ENCODE results near the gene CRIM1.
A peak's percentile ranks its signal among the peaks of the same experiment; 100 is the strongest.

The CRIM1 gene

DNA sequence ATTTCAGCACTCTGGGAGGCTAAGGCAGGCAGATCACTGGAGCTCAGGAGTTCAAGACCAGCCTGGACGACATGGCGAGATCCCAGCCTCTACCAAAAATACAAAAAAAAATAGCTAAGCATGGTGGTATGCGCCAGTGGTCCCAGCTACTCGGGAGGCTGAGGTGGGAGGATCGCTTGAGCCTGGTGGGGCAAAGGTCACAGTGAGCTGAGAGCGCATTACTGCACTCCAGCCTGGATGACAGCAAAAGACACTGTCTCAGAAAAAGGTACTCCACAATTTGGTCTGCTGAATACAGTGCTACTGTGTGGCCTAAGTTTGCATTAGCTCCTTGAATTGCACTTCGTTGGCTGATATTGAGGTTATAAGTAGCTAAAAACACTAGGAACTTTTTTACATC lies 144.5 kb downstream of the CRIM1 start:
- H2BK15ac ChIP-seq (ENCODE audit: low read length) = no peak overlapping the region
- no peaks in the 10 kb centered on the region for H3K4me1 ChIP-seq (ENCODE audit: control insufficient read depth in 2 of 2, insufficient read depth in 1 of 2, low read depth in 1 of 2, low read length in 2 of 2)
- no peak overlapping the region for H3K9ac ChIP-seq (ENCODE audit: low read depth, low read length, poor library complexity)
- H3K9me3 ChIP-seq (replicated peaks in 1 of 2; ENCODE audit: control insufficient read depth in 2 of 2, insufficient read depth in 1 of 2, low read depth in 1 of 2, low read length in 2 of 2) = no peaks in the 10 kb centered on the region
- peaks cover 6 to 9% of the 10 kb centered on the region in 2 donors for H3K36me3 ChIP-seq (replicated peaks in 1 of 2; ENCODE audit: control insufficient read depth in 2 of 2, insufficient read depth in 2 of 2, low read length in 2 of 2)
- no CpG with 5 or more reads among the region's 7 CpGs for WGBS, 2 donors (ENCODE audit: extremely low coverage in 2 of 2, insufficient read length in 2 of 2, insufficient replicate concordance in 1 of 2)
- no peak overlapping the region for H2AK5ac ChIP-seq (ENCODE audit: low read depth, low read length)
- no peak overlapping the region for H3K4me2 ChIP-seq (ENCODE audit: insufficient read depth, low read length, poor library complexity, severe bottlenecking)
- no peak overlapping the region for H3K23ac ChIP-seq (ENCODE audit: low read depth, low read length, poor library complexity)
- no peak overlapping the region for H2BK5ac ChIP-seq (ENCODE audit: low read length)
- H4K91ac ChIP-seq (ENCODE audit: low read depth, low read length, poor library complexity) = no peak overlapping the region
- H2BK120ac ChIP-seq (ENCODE audit: low read depth, low read length) = no peak overlapping the region
- no peak overlapping the region for H3K18ac ChIP-seq (ENCODE audit: low read length)
- no peak overlapping the region for H3K14ac ChIP-seq (ENCODE audit: low read length)
- no peak for DNase-seq (ENCODE audit: low spot score)
- H4K8ac ChIP-seq (ENCODE audit: low read depth, low read length) = no peak overlapping the region
- H3K4ac ChIP-seq (ENCODE audit: low read length) = no peak overlapping the region
- no peak overlapping the region for H3K27ac ChIP-seq (replicated peaks; ENCODE audit: low read length)
- H3K4me3 ChIP-seq (ENCODE audit: low read length in 2 of 2) = no peak overlapping the region
- no peak overlapping the region for H2BK12ac ChIP-seq (ENCODE audit: low read length)
- no peaks in the 10 kb centered on the region for H3K79me1 ChIP-seq (ENCODE audit: low read depth, low read length)
- H3K27me3 ChIP-seq (ENCODE audit: control insufficient read depth in 3 of 3, insufficient read depth in 3 of 3, low read depth in 1 of 3, low read length in 3 of 3) = no peaks in the 10 kb centered on the region
- no peak overlapping the region for H2AFZ ChIP-seq (ENCODE audit: low read length)

DNA sequence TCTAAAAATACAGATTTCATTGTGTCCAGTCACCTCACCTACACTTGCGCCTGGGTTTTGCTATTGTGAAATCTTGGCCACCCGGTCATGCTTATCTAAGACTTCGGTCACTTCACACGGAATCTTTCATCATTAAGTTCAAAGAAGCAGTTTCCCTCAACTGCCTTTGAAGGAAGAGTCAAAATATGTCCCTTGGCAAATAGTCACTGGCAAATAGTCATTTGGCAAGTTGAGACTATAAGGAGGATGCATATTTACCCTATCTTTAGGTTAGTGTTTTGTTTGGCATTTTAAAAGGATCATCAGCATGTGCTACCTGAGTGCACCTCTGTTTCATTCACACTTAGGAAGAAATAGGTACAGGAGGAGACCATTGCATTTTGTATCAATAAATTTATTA lies 146.5 kb downstream of the CRIM1 start:
- no peak for DNase-seq (ENCODE audit: low spot score)
- Histone ChIP-seq H3K9ac (ENCODE audit: low read depth, low read length, poor library complexity) (no peak overlapping the region), H3K4ac (ENCODE audit: low read length) (no peak overlapping the region), H2AFZ (ENCODE audit: low read length) (no peak overlapping the region), H2BK5ac (ENCODE audit: low read length) (no peak overlapping the region), H3K9me3 (replicated peaks in 1 of 2; ENCODE audit: control insufficient read depth in 2 of 2, insufficient read depth in 1 of 2, low read depth in 1 of 2, low read length in 2 of 2) (no peaks in the 10 kb centered on the region), H3K27ac (replicated peaks; ENCODE audit: low read length) (no peak overlapping the region), H3K36me3 (replicated peaks in 1 of 2; ENCODE audit: control insufficient read depth in 2 of 2, insufficient read depth in 2 of 2, low read length in 2 of 2) (peaks cover 9 to 12% of the 10 kb centered on the region in 2 donors), H3K23ac (ENCODE audit: low read depth, low read length, poor library complexity) (no peak overlapping the region), H3K4me1 (ENCODE audit: control insufficient read depth in 2 of 2, insufficient read depth in 1 of 2, low read depth in 1 of 2, low read length in 2 of 2) (no peaks in the 10 kb centered on the region), H2BK12ac (ENCODE audit: low read length) (no peak overlapping the region), H4K8ac (ENCODE audit: low read depth, low read length) (no peak overlapping the region), H4K91ac (ENCODE audit: low read depth, low read length, poor library complexity) (no peak overlapping the region), H3K4me2 (ENCODE audit: insufficient read depth, low read length, poor library complexity, severe bottlenecking) (no peak overlapping the region), H3K4me3 (ENCODE audit: low read length in 2 of 2) (no peak overlapping the region), H3K14ac (ENCODE audit: low read length) (no peak overlapping the region), H3K27me3 (ENCODE audit: control insufficient read depth in 3 of 3, insufficient read depth in 3 of 3, low read depth in 1 of 3, low read length in 3 of 3) (no peaks in the 10 kb centered on the region), H3K18ac (ENCODE audit: low read length) (no peak overlapping the region), H2BK120ac (ENCODE audit: low read depth, low read length) (no peak overlapping the region), H3K79me1 (ENCODE audit: low read depth, low read length) (no peaks in the 10 kb centered on the region), H2BK15ac (ENCODE audit: low read length) (no peak overlapping the region), H2AK5ac (ENCODE audit: low read depth, low read length) (no peak overlapping the region)
- no CpG with 5 or more reads among the region's 4 CpGs for WGBS, 2 donors (ENCODE audit: extremely low coverage in 2 of 2, insufficient read length in 2 of 2, insufficient replicate concordance in 1 of 2)

DNA sequence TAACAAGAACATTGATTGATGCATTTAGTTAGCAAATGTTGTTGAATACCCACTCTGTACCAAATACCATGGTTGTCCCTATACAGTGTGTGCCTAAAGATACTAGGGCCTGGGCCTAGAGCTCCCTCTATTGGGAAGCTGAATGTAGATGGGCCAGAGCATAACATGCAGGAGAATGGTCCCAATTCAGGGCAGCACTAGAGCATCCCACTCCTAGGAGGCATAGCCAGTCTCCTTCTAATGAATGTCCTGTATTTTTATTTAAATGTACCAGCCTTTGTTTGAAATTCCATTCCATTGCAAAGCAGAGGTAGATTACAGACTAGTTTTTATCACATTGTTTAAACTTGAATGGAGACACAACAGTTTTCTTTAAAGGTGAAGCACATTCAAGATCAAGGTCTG lies 151.8 kb downstream of the CRIM1 start:
- no peaks in the 10 kb centered on the region for H3K9me3 ChIP-seq (replicated peaks in 1 of 2; ENCODE audit: control insufficient read depth in 2 of 2, insufficient read depth in 1 of 2, low read depth in 1 of 2, low read length in 2 of 2)
- no peak overlapping the region for H3K14ac ChIP-seq (ENCODE audit: low read length)
- DNase-seq (ENCODE audit: low spot score) = peak; percentile 31
- H3K18ac ChIP-seq (ENCODE audit: low read length) = no peak overlapping the region
- no peaks in the 10 kb centered on the region for H3K27me3 ChIP-seq (ENCODE audit: control insufficient read depth in 3 of 3, insufficient read depth in 3 of 3, low read depth in 1 of 3, low read length in 3 of 3)
- H2BK12ac ChIP-seq (ENCODE audit: low read length) = no peak overlapping the region
- H3K9ac ChIP-seq (ENCODE audit: low read depth, low read length, poor library complexity) = no peak overlapping the region
- no peak overlapping the region for H2AK5ac ChIP-seq (ENCODE audit: low read depth, low read length)
- H3K4me2 ChIP-seq (ENCODE audit: insufficient read depth, low read length, poor library complexity, severe bottlenecking) = no peak overlapping the region
- H3K4ac ChIP-seq (ENCODE audit: low read length) = no peak overlapping the region
- no peak overlapping the region for H2BK15ac ChIP-seq (ENCODE audit: low read length)
- peaks cover 7 to 8% of the 10 kb centered on the region in 2 donors for H3K36me3 ChIP-seq (replicated peaks in 1 of 2; ENCODE audit: control insufficient read depth in 2 of 2, insufficient read depth in 2 of 2, low read length in 2 of 2)
- no peak overlapping the region for H4K8ac ChIP-seq (ENCODE audit: low read depth, low read length)
- H2BK5ac ChIP-seq (ENCODE audit: low read length) = no peak overlapping the region
- no peak overlapping the region for H4K91ac ChIP-seq (ENCODE audit: low read depth, low read length, poor library complexity)
- H3K4me3 ChIP-seq (ENCODE audit: low read length in 2 of 2) = no peak overlapping the region
- no peak overlapping the region for H3K23ac ChIP-seq (ENCODE audit: low read depth, low read length, poor library complexity)
- no peak overlapping the region for H3K27ac ChIP-seq (replicated peaks; ENCODE audit: low read length)
- no peak overlapping the region for H2AFZ ChIP-seq (ENCODE audit: low read length)
- no peak overlapping the region for H2BK120ac ChIP-seq (ENCODE audit: low read depth, low read length)
- H3K79me1 ChIP-seq (ENCODE audit: low read depth, low read length) = no peaks in the 10 kb centered on the region
- H3K4me1 ChIP-seq (ENCODE audit: control insufficient read depth in 2 of 2, insufficient read depth in 1 of 2, low read depth in 1 of 2, low read length in 2 of 2) = no peaks in the 10 kb centered on the region

DNA sequence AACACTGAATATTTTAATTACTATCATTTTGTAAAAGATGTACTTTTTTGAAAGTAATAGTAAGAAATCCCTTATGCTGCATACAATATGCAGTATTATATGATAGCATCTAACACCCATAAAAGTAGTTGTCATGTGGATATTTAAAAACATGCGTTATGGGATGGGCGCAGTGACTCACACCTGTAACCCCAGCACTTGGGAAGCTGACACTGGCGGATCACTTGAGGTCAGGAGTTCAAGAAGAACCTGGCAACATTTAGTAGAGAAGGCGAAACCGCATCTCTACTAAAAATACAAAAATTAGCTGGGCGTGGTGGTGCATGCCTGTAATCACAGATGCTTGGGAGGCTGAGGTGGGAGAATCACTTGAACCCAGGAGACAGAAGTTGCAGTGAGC lies 153.5 kb downstream of the CRIM1 start:
- no peaks in the 10 kb centered on the region for H3K79me1 ChIP-seq (ENCODE audit: low read depth, low read length)
- peaks cover 13 to 14% of the 10 kb centered on the region in 2 donors for H3K36me3 ChIP-seq (replicated peaks in 1 of 2; ENCODE audit: control insufficient read depth in 2 of 2, insufficient read depth in 2 of 2, low read length in 2 of 2)

More for the DNA sequence above, 153.5 kb downstream of the CRIM1 start:
- Histone ChIP-seq H3K4ac (ENCODE audit: low read length) (no peak overlapping the region), H3K23ac (ENCODE audit: low read depth, low read length, poor library complexity) (no peak overlapping the region), H3K27ac (replicated peaks; ENCODE audit: low read length) (no peak overlapping the region), H2BK12ac (ENCODE audit: low read length) (no peak overlapping the region), H3K4me3 (ENCODE audit: low read length in 2 of 2) (no peak overlapping the region), H3K4me2 (ENCODE audit: insufficient read depth, low read length, poor library complexity, severe bottlenecking) (no peak overlapping the region), H4K8ac (ENCODE audit: low read depth, low read length) (no peak overlapping the region), H3K9me3 (replicated peaks in 1 of 2; ENCODE audit: control insufficient read depth in 2 of 2, insufficient read depth in 1 of 2, low read depth in 1 of 2, low read length in 2 of 2) (no peaks in the 10 kb centered on the region), H3K27me3 (ENCODE audit: control insufficient read depth in 3 of 3, insufficient read depth in 3 of 3, low read depth in 1 of 3, low read length in 3 of 3) (no peaks in the 10 kb centered on the region), H3K9ac (ENCODE audit: low read depth, low read length, poor library complexity) (no peak overlapping the region), H2AFZ (ENCODE audit: low read length) (no peak overlapping the region), H3K4me1 (ENCODE audit: control insufficient read depth in 2 of 2, insufficient read depth in 1 of 2, low read depth in 1 of 2, low read length in 2 of 2) (no peaks in the 10 kb centered on the region), H4K91ac (ENCODE audit: low read depth, low read length, poor library complexity) (no peak overlapping the region), H2BK120ac (ENCODE audit: low read depth, low read length) (no peak overlapping the region), H3K14ac (ENCODE audit: low read length) (no peak overlapping the region), H3K18ac (ENCODE audit: low read length) (no peak overlapping the region), H2AK5ac (ENCODE audit: low read depth, low read length) (no peak overlapping the region), H2BK5ac (ENCODE audit: low read length) (no peak overlapping the region), H2BK15ac (ENCODE audit: low read length) (no peak overlapping the region)
- DNase-seq (ENCODE audit: low spot score) = no peak
- WGBS, 2 donors (ENCODE audit: extremely low coverage in 2 of 2, insufficient read length in 2 of 2, insufficient replicate concordance in 1 of 2) = no CpG with 5 or more reads among the region's 6 CpGs
